SU-DHL-6 (cell line): ENCODE data around the gene HNRNPH1.

Experiments
- H2AFZ ChIP-seq: fragments of 200-600 bp; sonication (generic); 2 replicates; pipeline ENCODE4 v1.6.1; 2014; ENCODE audit warnings: low read depth, mild to moderate bottlenecking, moderate library complexity, mixed read lengths, antibody characterized with exemption, low read length; ENCODE audit not compliant: severe bottlenecking
- H3F3A ChIP-seq: fragments of 200-600 bp; shearing (Covaris generic); 2 replicates; pipeline ENCODE4 v1.6.0; 2016; ENCODE audit warnings: antibody characterized with exemption, mild to moderate bottlenecking; ENCODE audit not compliant: insufficient read depth
- H3K27ac ChIP-seq: fragments of 200-600 bp; sonication (generic); 2 replicates; pipeline ENCODE4 v1.5.1; 2016; ENCODE audit warnings: low read depth, mild to moderate bottlenecking, low read length, moderate library complexity, mixed read lengths
- H3K27me3 ChIP-seq: fragments of 200-600 bp; sonication (generic), shearing (Covaris generic); 2 replicates; pipeline ENCODE4 v1.6.0; 2014; ENCODE audit warnings: mild to moderate bottlenecking, low read length
- H3K36me3 ChIP-seq: fragments of 200-600 bp; sonication (generic); 2 replicates; pipeline ENCODE4 v1.6.1; 2014; ENCODE audit warnings: mild to moderate bottlenecking, low read length, mixed read lengths
- H3K4me2 ChIP-seq: fragments of 300-600, 200-600 bp; shearing (Covaris generic), sonication (generic); 2 replicates; pipeline ENCODE4 v1.6.0; 2014; ENCODE audit warnings: low read length, low read depth, mild to moderate bottlenecking; ENCODE audit not compliant: poor library complexity, severe bottlenecking
- H3K4me3 ChIP-seq: fragments of 200-600 bp; sonication (generic); 2 replicates; pipeline ENCODE4 v1.5.1; 2014; ENCODE audit warnings: antibody characterized with exemption, low read length, mild to moderate bottlenecking, mixed read lengths; ENCODE audit not compliant: insufficient read depth, poor library complexity, severe bottlenecking
- H3K79me2 ChIP-seq: fragments of 200-600 bp; sonication (generic); 2 replicates; pipeline ENCODE4 v1.6.1; 2014; ENCODE audit warnings: mild to moderate bottlenecking, low read length, moderate library complexity; ENCODE audit not compliant: insufficient read depth
- H3K9ac ChIP-seq: fragments of 200-600 bp; sonication (generic); 2 replicates; pipeline ENCODE4 v1.7.0; 2014; ENCODE audit warnings: mild to moderate bottlenecking, low read length
- H3K9me2 ChIP-seq: fragments of 200-600 bp; sonication (generic); replicated peaks from 2 replicates; pipeline ENCODE4 v1.6.1; 2014; ENCODE audit warnings: low read length; ENCODE audit not compliant: insufficient read depth
- H3K9me3 ChIP-seq: fragments of 200-600 bp; sonication (generic); 2 replicates; pipeline ENCODE4 v1.6.1; 2014; ENCODE audit warnings: low read length, mixed read lengths; ENCODE audit not compliant: insufficient read depth
- H4K20me1 ChIP-seq: fragments of 200-600 bp; sonication (generic); 2 replicates; pipeline ENCODE4 v1.6.1; 2014; ENCODE audit warnings: low read depth, mild to moderate bottlenecking, antibody characterized with exemption, low read length, moderate library complexity, mixed read lengths
- CTCF ChIP-seq: fragments of 200-600 bp; sonication (generic); IDR thresholded peaks from one replicate; pipeline ENCODE4 v1.5.1; 2017; ENCODE audit warnings: antibody characterized with exemption, mild to moderate bottlenecking, low read length, moderate library complexity; ENCODE audit not compliant: insufficient read depth, poor library complexity, severe bottlenecking
- EZH2phosphoT487 ChIP-seq: fragments of 200-600 bp; sonication (generic), shearing (Covaris generic); conservative IDR thresholded peaks from 2 replicates; pipeline ENCODE4 v1.6.1; 2018; ENCODE audit warnings: mild to moderate bottlenecking, antibody characterized with exemption, low read length, moderate library complexity, mixed read lengths

The HNRNPH1 gene

GRCh38 chr5:179605026-179605833 is 18.2 kb downstream of the HNRNPH1 start:
- Histone ChIP-seq H3K27ac (no peak overlapping the region), H3F3A (peaks cover 19% of the 10 kb centered on the region), H2AFZ (no peak overlapping the region), H3K9me2 (no peaks in the 10 kb centered on the region), H4K20me1 (no peaks in the 10 kb centered on the region), H3K4me2 (no peak overlapping the region), H3K9ac (no peak overlapping the region), H3K36me3 (no peaks in the 10 kb centered on the region), H3K79me2 (no peaks in the 10 kb centered on the region), H3K4me3 (no peak overlapping the region), H3K9me3 (no peaks in the 10 kb centered on the region), H3K27me3 (no peaks in the 10 kb centered on the region)
- no peak for TF ChIP-seq CTCF
- no peak for TF ChIP-seq EZH2phosphoT487

GRCh38 chr5:179603308-179603707 is 20.2 kb downstream of the HNRNPH1 start:
- peaks cover 8% of the 10 kb centered on the region; the same call in 1 of the 2 replicates for H3F3A ChIP-seq
- H2AFZ ChIP-seq: no peak overlapping the region
- H3K9me2 ChIP-seq: no peaks in the 10 kb centered on the region
- no peak overlapping the region for H3K9ac ChIP-seq
- no peaks in the 10 kb centered on the region for H3K9me3 ChIP-seq
- no peak for TF ChIP-seq CTCF
- no peak for TF ChIP-seq EZH2phosphoT487
- no peaks in the 10 kb centered on the region for H4K20me1 ChIP-seq
- no peak overlapping the region for H3K4me3 ChIP-seq
- no peak overlapping the region for H3K4me2 ChIP-seq
- H3K79me2 ChIP-seq: no peaks in the 10 kb centered on the region
- no peak overlapping the region for H3K27ac ChIP-seq
- H3K36me3 ChIP-seq: no peaks in the 10 kb centered on the region
- H3K27me3 ChIP-seq: no peaks in the 10 kb centered on the region

- no peak overlapping the region for H3K27ac ChIP-seq
- no peak overlapping the region for H2AFZ ChIP-seq
- H4K20me1 ChIP-seq: no peaks in the 10 kb centered on the region
- no peaks in the 10 kb centered on the region for H3K9me3 ChIP-seq
- H3F3A ChIP-seq: no peaks in the 10 kb centered on the region
- no peak overlapping the region for H3K9ac ChIP-seq
- no peaks in the 10 kb centered on the region for H3K79me2 ChIP-seq
- H3K9me2 ChIP-seq: no peaks in the 10 kb centered on the region
- no peak for TF ChIP-seq EZH2phosphoT487
- TF ChIP-seq CTCF: no peak
- H3K27me3 ChIP-seq: no peaks in the 10 kb centered on the region
- H3K36me3 ChIP-seq: no peaks in the 10 kb centered on the region
- H3K4me3 ChIP-seq: no peak overlapping the region
- H3K4me2 ChIP-seq: no peak overlapping the region
Measured at GRCh38 chr5:179601871-179602625, 21.4 kb downstream of the HNRNPH1 start.
